Calu3 (cell line): ENCODE results near the gene FIP1L1. TPM values are rescaled to one million over a fixed set of nuclear protein-coding genes. Genes with fewer than 3 reads are reported as not detected.

Experiments
- BruUV-seq: library from RNA; stranded (reverse); fragments of 400-500 nt; replicated peaks from 2 replicates; lab custom pipeline; 2021; lab: Mats Ljungman, UMichigan
- CTCF ChIA-PET: fragments of 300-600 bp; sonication (Branson Sonifier 250); formaldehyde crosslinking; loops from one replicate; lab custom pipeline; 2022; ENCODE audit warnings: antibody characterized with exemption; lab: Charles Lee
- DNase-seq: peaks from one replicate; pipeline ENCODE4 v3.0.0; 2022
- H3K27ac Mint-ChIP-seq: one replicate; pipeline ENCODE4 v1.8.0; 2022; ENCODE audit warnings: mixed read lengths; ENCODE audit not compliant: unreplicated experiment
- H3K27me3 Mint-ChIP-seq: one replicate; pipeline ENCODE4 v1.8.0; 2022; ENCODE audit warnings: mixed read lengths; ENCODE audit not compliant: unreplicated experiment
- H3K36me3 Mint-ChIP-seq: one replicate; pipeline ENCODE4 v1.8.0; 2022; ENCODE audit warnings: mild to moderate bottlenecking, moderate library complexity, mixed read lengths; ENCODE audit not compliant: insufficient read depth, unreplicated experiment
- H3K4me1 Mint-ChIP-seq: one replicate; pipeline ENCODE4 v1.8.0; 2022; ENCODE audit warnings: mild to moderate bottlenecking, low read depth, mixed read lengths; ENCODE audit not compliant: unreplicated experiment
- H3K4me3 Mint-ChIP-seq: one replicate; pipeline ENCODE4 v1.8.0; 2022; ENCODE audit warnings: mild to moderate bottlenecking, low read depth, moderate library complexity, mixed read lengths; ENCODE audit not compliant: unreplicated experiment
- H3K9me3 Mint-ChIP-seq: one replicate; pipeline ENCODE4 v1.8.0; 2022; ENCODE audit warnings: low read depth, mixed read lengths; ENCODE audit not compliant: unreplicated experiment
- CTCF ChIP-seq: fragments of 200-600 bp; IDR thresholded peaks from one replicate; pipeline ENCODE4 v1.8.0; 2022; ENCODE audit warnings: antibody characterized with exemption; ENCODE audit not compliant: unreplicated experiment
- intact Hi-C: fragments of 100-400 bp; cut with micrococcal nuclease; formaldehyde crosslinking; loops from one replicate; pipeline ENCODE4 v1.10.0; 2022; ENCODE audit not compliant: unreplicated experiment
- total RNA-seq: library from RNA; stranded (reverse); gene quantifications from 2 replicates; pipeline ENCODE4 v1.2.3, GENCODE V29; 2022

FIP1L1 gene
- total RNA-seq, 1 experiment from 2014 or later, result 56.3 TPM

GRCh38 chr4:53508446-53508845, 131.0 kb downstream of the FIP1L1 start:
- H3K4me1 Mint-ChIP-seq, result no peaks in the 10 kb centered on the region
- CTCF ChIA-PET, result interaction anchor here (1.1 kb wide), 1 partner anchor 725 kb away, joined by 3 read pairs; no protein-coding TSS in a partner anchor

GRCh38 chr4:53510321-53510720, 132.9 kb downstream of the FIP1L1 start:
- BruUV-seq, result no TSS peak
- intact Hi-C loops, result no loop called here
- CTCF ChIA-PET, result no interaction called here

More at GRCh38 chr4:53508446-53508845, 131.0 kb downstream of the FIP1L1 start:
- H3K9me3 Mint-ChIP-seq, result no peaks in the 10 kb centered on the region
- intact Hi-C loops, result loop anchor here (5.0 to 10.0 kb wide), 3 partner anchors 84 to 724 kb away; partner anchors contain the start of gene LNX1
- peak overlapping the region; percentile 72 for H3K27ac Mint-ChIP-seq
- H3K4me3 Mint-ChIP-seq, result peak overlapping the region; percentile 78
- no peak for DNase-seq
- H3K27me3 Mint-ChIP-seq, result no peaks in the 10 kb centered on the region
- TF ChIP-seq CTCF, result no peak
- peaks cover 9% of the 10 kb centered on the region for H3K36me3 Mint-ChIP-seq
- BruUV-seq, result no TSS peak

More at GRCh38 chr4:53510321-53510720, 132.9 kb downstream of the FIP1L1 start:
- Mint-ChIP-seq H3K36me3 (peaks cover 9% of the 10 kb centered on the region), H3K27me3 (no peaks in the 10 kb centered on the region), H3K4me3 (no peak overlapping the region), H3K9me3 (no peaks in the 10 kb centered on the region), H3K4me1 (no peaks in the 10 kb centered on the region), H3K27ac (no peak overlapping the region)
- TF ChIP-seq CTCF, result no peak
- DNase-seq, result no peak

Other genes starting within 250 kb of the FIP1L1 start
- gene SCFD2, start 11.6 kb upstream of the FIP1L1 start, total RNA-seq, result 16.7 and 17.1 TPM in 2 replicates
- gene LNX1, start 213.8 kb downstream of the FIP1L1 start, total RNA-seq, result 4.2 and 4.3 TPM in 2 replicates